ENCODE results near the gene CHTOP.
"Not testable (repeated sequence)": the region's sequence is repeated elsewhere in the genome, so short reads cannot be mapped to it uniquely, and the experiment has no call there.

CHTOP gene

GRCh38 chr1:153668672-153669071, 34.8 kb downstream of the CHTOP start:
- CTCF ChIA-PET = interaction anchor here (0.8 to 2.2 kb wide), 2 partner anchors 9 to 158 kb away, joined by 3 to 6 read pairs; no protein-coding TSS in a partner anchor
- peaks cover 37% of the 10 kb centered on the region for H3K4me1 Mint-ChIP-seq
- not testable (repeated sequence) for H3K27ac Mint-ChIP-seq

DNA sequence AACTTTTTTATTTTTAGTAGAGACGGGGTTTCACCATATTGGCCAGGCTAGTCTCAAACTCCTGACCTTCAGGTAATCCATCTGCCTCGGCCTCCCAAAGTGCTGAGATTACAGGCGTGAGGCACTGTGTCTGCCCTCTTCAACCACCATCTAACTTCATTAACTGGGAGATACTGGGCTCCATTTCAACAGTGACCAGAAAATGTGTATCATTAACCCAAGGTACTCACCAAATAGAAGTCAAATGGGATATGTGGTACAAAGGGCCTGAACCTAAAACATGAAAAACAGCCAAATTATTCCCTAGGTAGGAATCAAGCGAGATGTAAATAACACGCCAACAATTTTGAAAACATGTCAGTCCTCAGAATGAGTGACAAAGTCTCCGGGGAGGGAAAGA, 35.7 kb downstream of the CHTOP start:
- Mint-ChIP-seq H3K27me3 (no peaks in the 10 kb centered on the region), H3K4me1 (peaks cover 37% of the 10 kb centered on the region), H3K4me3 (no peak overlapping the region), H3K27ac (peak overlapping the region; percentile 14), H3K36me3 (peaks cover 57% of the 10 kb centered on the region), H3K9me3 (no peaks in the 10 kb centered on the region)
- CTCF ChIA-PET = interaction anchor here (2.2 kb wide), 1 partner anchor 8 kb away, joined by 6 read pairs; no protein-coding TSS in a partner anchor
- no peak for DNase-seq

More at GRCh38 chr1:153668672-153669071, 34.8 kb downstream of the CHTOP start:
- H3K36me3 Mint-ChIP-seq = peaks cover 63% of the 10 kb centered on the region
- not testable (repeated sequence) for H3K4me3 Mint-ChIP-seq, H3K27me3 Mint-ChIP-seq, DNase-seq, H3K9me3 Mint-ChIP-seq

- peaks cover 37% of the 10 kb centered on the region for H3K4me1 Mint-ChIP-seq
- H3K27me3 Mint-ChIP-seq = no peaks in the 10 kb centered on the region
- no peak overlapping the region for H3K27ac Mint-ChIP-seq
- H3K9me3 Mint-ChIP-seq = no peaks in the 10 kb centered on the region
- no peak overlapping the region for H3K4me3 Mint-ChIP-seq
- CTCF ChIA-PET = no interaction called here
- peaks cover 51% of the 10 kb centered on the region for H3K36me3 Mint-ChIP-seq
- no peak for DNase-seq
Observed at GRCh38 chr1:153670257-153670858, 36.5 kb downstream of the CHTOP start.

DNA sequence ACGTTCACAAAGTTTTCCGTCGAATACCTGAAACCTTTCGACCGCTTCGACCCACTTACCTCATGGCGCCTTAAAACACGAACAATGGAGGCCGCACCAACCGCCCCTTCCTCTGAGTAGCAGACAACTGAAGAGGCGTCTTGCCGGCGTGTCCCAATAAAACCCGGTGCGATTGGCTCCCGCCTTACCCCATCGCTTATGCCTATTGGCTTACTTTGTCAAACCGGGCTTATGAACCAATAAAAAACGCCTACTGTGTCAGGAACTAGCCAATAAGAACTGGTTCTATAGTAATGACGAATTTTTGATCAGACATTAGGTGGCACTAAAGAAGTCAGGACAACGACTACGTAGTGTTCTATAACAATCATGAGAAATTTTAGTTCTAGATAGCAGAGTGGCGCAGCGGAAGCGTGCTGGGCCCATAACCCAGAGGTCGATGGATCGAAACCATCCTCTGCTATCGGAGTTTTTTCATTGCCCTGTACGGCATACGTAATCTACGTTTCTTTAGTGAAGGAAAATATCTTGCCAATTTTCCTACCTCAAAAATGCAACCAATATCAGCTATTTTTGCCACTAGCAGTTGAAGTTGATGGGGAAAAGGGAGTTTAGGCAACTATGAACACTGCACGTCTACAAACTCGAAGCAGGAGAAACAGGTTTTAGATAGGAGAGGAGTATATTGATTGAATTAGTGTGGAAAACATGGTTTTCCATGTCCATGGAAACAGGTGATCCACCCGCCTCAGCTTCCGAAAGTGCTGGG, 37.2 kb downstream of the CHTOP start, which contains the start of gene ILF2:
Gene ILF2 (minus strand): TSS at position 135 of the 769 bp plus-strand sequence. CDS start 71 bp downstream, at position 64.
- Mint-ChIP-seq H3K36me3 (peaks cover 44% of the 10 kb centered on the region), H3K27ac (no peak within 1 kb of the TSS), H3K27me3 (no peaks in the 10 kb centered on the region), H3K4me1 (peaks cover 37% of the 10 kb centered on the region), H3K9me3 (no peaks in the 10 kb centered on the region), H3K4me3 (no peak within 1 kb of the TSS)
- DNase-seq = peak; percentile 99
- CTCF ChIA-PET = interaction anchor here (0.9 to 1.1 kb wide), 2 partner anchors 137 to 321 kb away, joined by 3 read pairs; no protein-coding TSS in a partner anchor

DNA sequence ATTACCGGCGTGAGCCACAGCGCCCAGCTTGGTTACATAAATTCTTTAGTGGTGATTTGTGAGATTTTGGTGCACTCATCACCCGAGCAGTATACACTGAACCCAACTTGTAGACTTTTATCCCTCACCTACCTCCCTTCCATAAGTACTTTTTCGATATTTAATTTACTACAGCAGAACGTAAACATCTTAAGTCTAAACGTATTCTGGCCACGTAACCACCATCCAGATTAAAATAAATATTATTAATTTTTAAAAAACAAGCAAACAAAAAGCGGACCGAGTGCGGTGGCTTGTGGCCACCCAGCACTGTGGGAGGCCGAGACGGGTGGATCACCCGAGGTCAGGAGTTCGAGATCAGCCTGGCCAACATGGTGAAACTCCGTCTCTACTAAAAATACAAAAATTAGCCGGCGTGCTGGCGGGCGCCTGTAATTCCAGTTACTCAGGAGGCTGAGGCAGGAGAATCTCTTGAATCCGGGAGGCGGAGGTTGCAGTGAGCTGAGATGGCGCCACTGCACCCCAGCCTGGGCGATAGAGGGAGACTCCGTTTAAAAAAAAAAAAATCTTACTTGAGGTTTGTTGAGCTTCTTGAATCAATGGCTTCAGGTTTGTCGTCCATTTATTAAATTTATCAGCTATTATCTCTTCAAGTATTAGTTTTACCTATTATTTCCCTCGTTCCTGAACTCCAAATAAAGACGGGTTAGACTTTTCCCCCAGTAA, 37.9 kb downstream of the CHTOP start:
- Mint-ChIP-seq H3K4me1 (peaks cover 37% of the 10 kb centered on the region), H3K36me3 (peaks cover 36% of the 10 kb centered on the region)
- peak; percentile 59 for DNase-seq
- not testable (repeated sequence) for H3K27me3 Mint-ChIP-seq, H3K9me3 Mint-ChIP-seq, H3K27ac Mint-ChIP-seq, H3K4me3 Mint-ChIP-seq
- CTCF ChIA-PET = interaction anchor here (0.6 to 2.0 kb wide), 9 partner anchors 63 to 320 kb away, joined by 3 to 8 read pairs (median 3); partner anchors contain the start of gene RAB13

- H3K36me3 Mint-ChIP-seq = peaks cover 19% of the 10 kb centered on the region
- H3K4me3 Mint-ChIP-seq = no peak overlapping the region
- H3K27ac Mint-ChIP-seq = no peak overlapping the region
- peaks cover 15% of the 10 kb centered on the region for H3K27me3 Mint-ChIP-seq
- H3K4me1 Mint-ChIP-seq = peaks cover 36% of the 10 kb centered on the region
- no peaks in the 10 kb centered on the region for H3K9me3 Mint-ChIP-seq
- CTCF ChIA-PET = interaction anchor here (1.2 to 2.0 kb wide), 3 partner anchors 38 to 313 kb away, joined by 3 to 8 read pairs (median 7); partner anchors contain the start of gene RAB13
- DNase-seq = no peak
Observed at GRCh38 chr1:153673511-153673910, 39.6 kb downstream of the CHTOP start.

GRCh38 chr1:153677718-153678518, 44.1 kb downstream of the CHTOP start:
- H3K27ac Mint-ChIP-seq = no peak overlapping the region
- H3K27me3 Mint-ChIP-seq = peaks cover 59% of the 10 kb centered on the region
- DNase-seq = peak; percentile 66
- H3K4me1 Mint-ChIP-seq = peaks cover 27% of the 10 kb centered on the region
- peak overlapping the region; percentile 78 for H3K4me3 Mint-ChIP-seq
- CTCF ChIA-PET = interaction anchor here (0.5 to 4.2 kb wide), 16 partner anchors 9 to 552 kb away, joined by 3 to 27 read pairs (median 3); partner anchors contain the start of genes RAB13 and RPS27
- no peaks in the 10 kb centered on the region for H3K36me3 Mint-ChIP-seq
- H3K9me3 Mint-ChIP-seq = no peaks in the 10 kb centered on the region

DNA sequence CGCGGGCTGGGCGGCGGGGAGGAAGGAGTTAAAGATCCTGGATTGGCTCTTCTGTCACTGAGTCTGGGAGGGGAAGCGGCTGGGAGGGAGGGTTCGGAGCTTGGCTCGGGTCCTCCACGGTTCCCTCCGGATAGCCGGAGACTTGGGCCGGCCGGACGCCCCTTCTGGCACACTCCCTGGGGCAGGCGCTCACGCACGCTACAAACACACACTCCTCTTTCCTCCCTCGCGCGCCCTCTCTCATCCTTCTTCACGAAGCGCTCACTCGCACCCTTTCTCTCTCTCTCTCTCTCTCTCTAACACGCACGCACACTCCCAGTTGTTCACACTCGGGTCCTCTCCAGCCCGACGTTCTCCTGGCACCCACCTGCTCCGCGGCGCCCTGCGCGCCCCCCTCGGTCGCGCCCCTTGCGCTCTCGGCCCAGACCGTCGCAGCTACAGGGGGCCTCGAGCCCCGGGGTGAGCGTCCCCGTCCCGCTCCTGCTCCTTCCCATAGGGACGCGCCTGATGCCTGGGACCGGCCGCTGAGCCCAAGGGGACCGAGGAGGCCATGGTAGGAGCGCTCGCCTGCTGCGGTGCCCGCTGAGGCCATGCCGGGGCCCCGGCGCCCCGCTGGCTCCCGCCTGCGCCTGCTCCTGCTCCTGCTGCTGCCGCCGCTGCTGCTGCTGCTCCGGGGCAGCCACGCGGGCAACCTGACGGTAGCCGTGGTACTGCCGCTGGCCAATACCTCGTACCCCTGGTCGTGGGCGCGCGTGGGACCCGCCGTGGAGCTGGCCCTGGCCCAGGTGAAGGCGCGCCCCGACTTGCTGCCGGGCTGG, 44.9 kb downstream of the CHTOP start, which contains the start of gene NPR1:
Gene NPR1 (plus strand): TSS at position 170 of the 818 bp plus-strand sequence. CDS start 421 bp downstream, at position 591.
- no peaks in the 10 kb centered on the region for H3K36me3 Mint-ChIP-seq
- peak; percentile 58 for DNase-seq
- peaks cover 65% of the 10 kb centered on the region for H3K27me3 Mint-ChIP-seq
- CTCF ChIA-PET = interaction anchor here (0.5 to 1.8 kb wide), 10 partner anchors 10 to 312 kb away, joined by 3 to 6 read pairs (median 3); partner anchors contain the start of genes RAB13 and RPS27
- peaks cover 24% of the 10 kb centered on the region for H3K4me1 Mint-ChIP-seq
- H3K27ac Mint-ChIP-seq = peak within 1 kb of the TSS; percentile 65
- no peaks in the 10 kb centered on the region for H3K9me3 Mint-ChIP-seq
- peak within 1 kb of the TSS; percentile 78 for H3K4me3 Mint-ChIP-seq

DNA sequence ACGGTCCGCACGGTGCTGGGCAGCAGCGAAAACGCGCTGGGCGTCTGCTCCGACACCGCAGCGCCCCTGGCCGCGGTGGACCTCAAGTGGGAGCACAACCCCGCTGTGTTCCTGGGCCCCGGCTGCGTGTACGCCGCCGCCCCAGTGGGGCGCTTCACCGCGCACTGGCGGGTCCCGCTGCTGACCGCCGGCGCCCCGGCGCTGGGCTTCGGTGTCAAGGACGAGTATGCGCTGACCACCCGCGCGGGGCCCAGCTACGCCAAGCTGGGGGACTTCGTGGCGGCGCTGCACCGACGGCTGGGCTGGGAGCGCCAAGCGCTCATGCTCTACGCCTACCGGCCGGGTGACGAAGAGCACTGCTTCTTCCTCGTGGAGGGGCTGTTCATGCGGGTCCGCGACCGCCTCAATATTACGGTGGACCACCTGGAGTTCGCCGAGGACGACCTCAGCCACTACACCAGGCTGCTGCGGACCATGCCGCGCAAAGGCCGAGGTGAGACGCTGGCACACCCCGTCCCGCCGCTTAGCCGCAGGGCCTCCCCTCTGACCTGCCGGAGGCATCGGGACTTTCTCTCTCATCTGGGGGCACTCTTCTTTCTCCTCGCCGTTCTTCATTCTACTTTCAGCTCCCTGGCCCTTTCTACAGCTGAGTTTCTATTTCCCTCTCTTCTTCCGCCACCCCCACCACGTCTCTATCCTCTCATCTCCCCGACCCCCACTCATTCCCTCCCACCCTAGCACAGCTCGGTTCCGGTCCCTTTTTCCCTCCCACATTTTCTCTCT, 45.7 kb downstream of the CHTOP start:
- DNase-seq = peak; percentile 49
- no peak overlapping the region for H3K27ac Mint-ChIP-seq
- peak overlapping the region; percentile 78 for H3K4me3 Mint-ChIP-seq
- no peaks in the 10 kb centered on the region for H3K9me3 Mint-ChIP-seq
- H3K27me3 Mint-ChIP-seq = peaks cover 73% of the 10 kb centered on the region
- CTCF ChIA-PET = interaction anchor here (0.7 to 1.8 kb wide), 7 partner anchors 11 to 308 kb away, joined by 3 to 4 read pairs (median 3); no protein-coding TSS in a partner anchor
- H3K4me1 Mint-ChIP-seq = peaks cover 24% of the 10 kb centered on the region
- H3K36me3 Mint-ChIP-seq = no peaks in the 10 kb centered on the region

GRCh38 chr1:153680120-153680403, 46.2 kb downstream of the CHTOP start:
- Mint-ChIP-seq H3K27me3 (peaks cover 79% of the 10 kb centered on the region), H3K9me3 (no peaks in the 10 kb centered on the region), H3K27ac (no peak overlapping the region), H3K4me3 (peak overlapping the region; percentile 78), H3K36me3 (no peaks in the 10 kb centered on the region), H3K4me1 (peaks cover 24% of the 10 kb centered on the region)
- CTCF ChIA-PET = interaction anchor here (1.0 to 1.8 kb wide), 5 partner anchors 11 to 307 kb away, joined by 3 to 4 read pairs (median 3); no protein-coding TSS in a partner anchor
- DNase-seq = no peak

DNA sequence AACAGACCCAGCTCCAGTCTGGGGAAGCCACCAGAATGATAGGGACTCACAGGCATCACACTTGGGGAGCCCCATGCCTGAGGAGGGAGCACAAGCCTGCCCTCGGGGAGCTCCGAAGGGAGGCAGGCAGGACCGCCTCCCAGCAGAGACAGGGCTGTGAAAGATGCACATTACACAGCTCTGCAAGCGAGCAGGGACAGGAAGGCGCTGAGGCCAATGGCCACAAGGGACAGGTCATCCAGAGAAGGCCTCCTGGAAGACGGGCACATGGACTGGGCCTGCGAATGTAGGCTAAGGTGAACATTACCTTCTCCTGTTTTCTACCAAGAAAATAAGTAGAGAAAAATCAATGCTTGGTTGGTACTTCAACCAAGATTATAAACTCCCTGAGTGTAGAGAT, 48.9 kb downstream of the CHTOP start:
- Mint-ChIP-seq H3K4me3 (no peak overlapping the region), H3K9me3 (no peaks in the 10 kb centered on the region), H3K36me3 (no peaks in the 10 kb centered on the region), H3K27ac (no peak overlapping the region), H3K27me3 (peaks cover 90% of the 10 kb centered on the region), H3K4me1 (peaks cover 20% of the 10 kb centered on the region)
- DNase-seq = no peak
- CTCF ChIA-PET = no interaction called here

DNA sequence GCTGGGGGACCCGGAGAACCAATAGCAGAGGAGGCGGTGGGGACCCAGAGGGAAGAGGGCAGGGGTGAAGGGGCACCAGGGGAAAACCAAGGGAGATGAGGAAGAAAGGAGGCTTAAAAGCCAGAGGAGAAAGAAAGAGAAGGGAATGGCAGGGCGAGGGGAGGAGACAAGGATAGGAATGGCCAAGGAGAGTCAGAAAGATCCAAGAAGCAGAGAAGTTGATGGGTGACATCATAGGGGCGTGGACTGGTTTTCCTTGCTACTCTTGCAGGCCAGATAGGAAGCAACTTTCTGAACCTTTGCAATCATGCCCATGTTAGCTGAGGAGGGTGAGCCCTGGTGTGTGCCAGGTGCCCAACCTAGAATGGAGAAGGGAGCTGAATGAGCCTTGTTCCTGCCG, 50.0 kb downstream of the CHTOP start:
- no peak for DNase-seq
- no peak overlapping the region for H3K27ac Mint-ChIP-seq
- peaks cover 79% of the 10 kb centered on the region for H3K27me3 Mint-ChIP-seq
- H3K4me3 Mint-ChIP-seq = no peak overlapping the region
- H3K9me3 Mint-ChIP-seq = no peaks in the 10 kb centered on the region
- no peaks in the 10 kb centered on the region for H3K36me3 Mint-ChIP-seq
- CTCF ChIA-PET = no interaction called here
- peaks cover 9% of the 10 kb centered on the region for H3K4me1 Mint-ChIP-seq
